Measurements from ENCODE around the gene ANXA3.
A peak's percentile ranks its signal among the peaks of the same experiment; 100 is the strongest.
"Not testable (repeated sequence)": the region's sequence is repeated elsewhere in the genome, so short reads cannot be mapped to it uniquely, and the experiment has no call there.

ANXA3 gene

DNA sequence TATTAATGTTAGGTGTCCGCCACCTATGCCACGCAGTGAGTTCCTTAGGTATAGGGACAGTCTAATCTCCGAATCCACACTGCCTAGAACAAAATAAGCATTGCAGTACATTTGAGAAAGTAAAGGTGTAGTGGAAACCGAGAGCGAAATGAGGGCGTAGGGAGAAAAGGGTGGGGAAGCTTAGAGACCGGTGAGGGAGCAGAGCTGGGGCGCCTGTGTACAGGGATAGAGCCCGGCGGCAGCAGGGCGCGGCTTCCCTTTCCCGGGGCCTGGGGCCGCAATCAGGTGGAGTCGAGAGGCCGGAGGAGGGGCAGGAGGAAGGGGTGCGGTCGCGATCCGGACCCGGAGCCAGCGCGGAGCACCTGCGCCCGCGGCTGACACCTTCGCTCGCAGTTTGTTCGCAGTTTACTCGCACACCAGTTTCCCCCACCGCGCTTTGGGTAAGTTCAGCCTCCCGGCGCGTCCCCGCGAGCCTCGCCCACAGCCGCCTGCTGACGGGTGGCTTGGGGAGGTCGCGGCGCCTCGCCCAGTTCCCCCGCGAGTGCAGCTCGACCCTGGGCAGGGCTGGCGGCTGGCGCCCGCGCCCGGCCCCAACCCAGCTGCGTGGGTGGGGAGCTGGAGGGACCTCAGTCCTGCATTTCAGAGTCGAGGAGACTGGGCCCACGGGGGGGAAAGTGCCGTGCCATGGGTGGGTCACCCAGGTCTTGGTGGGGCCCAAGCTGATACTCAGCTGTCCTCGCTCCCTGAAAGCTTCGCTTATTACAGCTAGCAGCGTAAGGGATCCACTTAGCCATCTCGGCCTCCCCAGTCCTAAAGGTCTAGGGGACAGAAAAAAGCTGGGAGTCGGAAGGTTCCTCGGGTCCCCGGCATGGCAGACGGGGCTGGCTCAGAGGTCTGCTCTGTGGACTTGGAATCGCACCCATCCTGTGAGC, at the start of gene ANXA3:
TSS of gene ANXA3 (plus strand) at position 351 of the 932 bp plus-strand sequence. CDS start 2,704 bp downstream, outside the sequence.
- DNase-seq (ENCODE audit: low spot score): peak; percentile 71

DNA sequence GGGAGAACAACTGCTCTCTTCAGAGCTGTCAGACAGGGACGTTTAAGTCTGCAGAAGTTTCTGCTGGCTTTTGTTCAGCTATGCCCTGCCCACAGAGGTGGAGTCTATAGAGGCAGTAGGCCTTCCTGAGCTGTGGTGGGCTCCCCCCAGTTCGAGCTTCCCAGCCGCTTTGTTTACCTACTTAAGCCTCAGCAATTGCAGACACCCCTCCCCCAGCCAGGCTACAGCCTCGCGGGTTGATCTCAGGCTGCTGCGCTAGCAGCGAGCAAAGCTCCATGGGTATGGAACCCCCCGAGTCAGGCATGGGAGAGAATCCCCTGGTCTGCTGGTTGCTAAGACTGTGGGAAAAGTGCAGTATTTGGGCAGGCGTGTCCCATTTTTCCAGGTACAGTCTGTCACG, 45.3 kb upstream of the ANXA3 start:
- DNase-seq (ENCODE audit: low spot score): not testable (repeated sequence)

DNA sequence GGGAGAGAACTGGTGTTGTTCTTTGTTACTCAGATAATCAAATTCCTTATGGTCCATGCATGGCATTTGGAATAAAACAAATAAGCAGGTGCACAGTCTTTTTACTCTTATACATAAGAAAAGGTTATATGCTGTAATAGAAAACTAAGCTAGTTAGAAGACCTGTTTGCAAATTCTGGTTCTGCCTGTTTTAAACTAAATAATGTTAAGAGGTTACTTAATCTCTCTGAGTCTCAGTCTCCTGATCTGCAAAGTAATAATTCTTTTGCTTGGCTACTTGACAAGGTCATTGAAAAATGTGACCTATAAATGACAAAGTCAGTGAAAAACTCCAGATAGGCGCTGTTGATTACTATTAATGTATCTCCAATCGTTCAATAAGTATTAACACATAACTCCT, 42.5 kb upstream of the ANXA3 start:
- DNase-seq (ENCODE audit: low spot score): no peak

- no peak for DNase-seq (ENCODE audit: low spot score)
Observed at GRCh38 chr4:78510108-78510507, 41.5 kb upstream of the ANXA3 start.

DNA sequence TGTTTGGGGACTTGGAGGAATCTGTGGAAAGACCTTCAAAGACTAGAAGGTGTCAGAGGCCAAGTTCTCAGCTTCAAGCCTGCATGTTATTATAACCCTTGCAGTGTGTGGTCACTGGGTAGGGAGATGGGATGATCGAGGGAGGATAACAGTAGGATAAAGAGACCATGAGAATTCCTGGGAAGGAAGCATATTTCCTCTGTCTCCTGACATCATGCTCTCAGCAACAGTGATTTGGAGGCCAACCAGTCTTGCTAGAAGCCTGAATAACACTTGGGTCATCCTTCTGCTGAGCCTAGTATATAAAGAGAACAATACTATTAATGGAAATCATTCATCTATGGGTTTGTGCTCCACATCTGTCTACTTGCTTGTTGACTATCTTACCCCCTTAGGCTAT, 40.9 kb upstream of the ANXA3 start:
- no peak for DNase-seq (ENCODE audit: low spot score)

GRCh38 chr4:78512357-78512920, 39.1 kb upstream of the ANXA3 start:
- DNase-seq (ENCODE audit: low spot score): no peak

DNA sequence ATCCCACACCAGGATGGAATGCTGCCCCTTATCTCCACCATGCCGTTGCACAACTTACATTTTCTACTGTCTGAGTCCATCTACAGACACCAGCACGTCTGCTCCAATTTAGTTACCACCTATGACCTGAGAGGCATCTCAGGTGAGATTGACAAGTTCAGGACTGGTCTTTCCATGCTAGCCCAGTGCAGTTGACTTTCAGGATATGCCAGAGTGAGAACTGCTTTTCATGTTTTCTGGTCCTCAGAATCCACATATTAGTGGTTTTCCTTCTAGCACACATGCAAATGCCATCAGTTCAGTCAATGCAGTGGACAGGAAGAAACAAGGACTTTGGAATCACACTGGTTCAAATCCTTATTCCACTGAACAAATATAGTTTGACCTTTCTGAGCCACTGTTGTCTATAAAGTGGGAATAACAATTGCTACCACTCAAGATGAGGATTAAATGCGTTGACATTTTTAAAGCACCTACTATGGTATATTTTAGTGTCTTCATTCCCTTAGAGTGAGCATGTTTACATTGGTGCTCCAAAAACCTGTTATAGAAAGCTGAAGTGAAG, 38.1 kb upstream of the ANXA3 start:
- no peak for DNase-seq (ENCODE audit: low spot score)

DNA sequence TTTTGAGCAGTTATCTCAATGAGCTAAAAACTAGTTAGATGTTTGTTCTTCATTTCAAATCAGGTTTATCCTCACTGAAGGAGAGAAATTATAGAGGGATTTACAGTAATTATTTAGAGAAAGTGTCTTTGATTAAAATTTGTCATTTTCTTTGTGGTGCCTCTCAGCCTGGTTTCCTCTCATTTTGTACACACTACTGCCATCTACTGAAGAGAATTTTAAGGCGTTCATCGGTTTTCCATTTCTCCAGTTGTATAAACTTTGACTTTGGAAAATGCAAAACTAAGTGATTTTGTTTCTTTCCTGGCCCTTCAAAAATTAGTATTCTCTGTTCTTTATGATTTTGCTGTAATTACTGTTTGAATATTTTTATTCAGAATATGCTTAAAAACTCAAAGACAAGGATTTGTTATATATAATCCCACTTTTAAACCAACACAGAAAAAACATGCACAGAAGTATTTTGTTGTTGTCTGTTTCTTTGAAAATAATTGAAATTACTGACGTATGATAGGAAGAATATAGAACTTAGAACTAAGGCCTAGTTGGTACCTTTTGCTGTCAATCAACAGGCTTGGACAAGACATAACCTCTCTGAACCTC, 34.4 kb upstream of the ANXA3 start:
- no peak for DNase-seq (ENCODE audit: low spot score)

GRCh38 chr4:78518561-78518960, 33.0 kb upstream of the ANXA3 start:
- DNase-seq (ENCODE audit: low spot score): no peak

DNA sequence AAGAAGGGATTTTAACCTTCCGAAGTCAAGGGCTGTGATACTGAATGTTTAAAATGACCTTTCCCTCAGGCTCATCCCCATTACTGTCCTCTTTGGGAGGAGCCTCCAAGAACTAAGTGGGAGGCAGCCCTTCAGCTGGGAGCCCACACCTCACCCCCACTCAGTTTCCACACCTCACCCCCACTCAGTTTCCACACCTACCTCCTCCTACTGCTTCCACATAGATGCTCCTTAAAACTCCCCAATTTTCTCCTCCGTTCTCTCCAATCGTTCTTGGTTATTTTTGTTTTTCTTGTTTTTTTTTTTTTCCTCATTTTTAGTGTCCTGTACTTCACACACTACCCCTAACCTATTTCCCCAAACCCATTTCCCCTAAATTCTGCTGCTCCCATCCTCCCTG, 31.6 kb upstream of the ANXA3 start:
- DNase-seq (ENCODE audit: low spot score): no peak

DNA sequence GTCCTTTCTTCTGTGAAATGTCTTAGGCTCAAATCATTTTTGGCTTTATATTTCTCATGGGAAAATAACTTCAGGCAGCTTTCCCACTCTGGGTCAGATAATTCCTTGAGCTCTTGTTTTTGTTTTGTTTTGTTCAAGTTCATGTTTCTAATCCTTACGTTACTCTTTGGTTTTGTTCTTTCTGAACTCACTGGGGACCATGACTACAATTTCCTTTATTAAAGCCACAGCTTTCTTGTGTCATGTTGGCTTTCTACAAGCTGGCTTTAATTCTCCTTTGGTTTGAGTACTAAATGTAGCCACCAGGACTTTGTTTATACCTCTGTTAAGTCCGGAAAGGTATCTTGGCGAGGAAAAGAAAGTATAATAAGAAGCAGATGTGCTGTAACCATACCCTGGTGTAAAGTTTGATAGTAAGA, 30.8 kb upstream of the ANXA3 start:
- DNase-seq (ENCODE audit: low spot score): no peak

GRCh38 chr4:78524009-78524408, 27.6 kb upstream of the ANXA3 start:
- no peak for DNase-seq (ENCODE audit: low spot score)

DNA sequence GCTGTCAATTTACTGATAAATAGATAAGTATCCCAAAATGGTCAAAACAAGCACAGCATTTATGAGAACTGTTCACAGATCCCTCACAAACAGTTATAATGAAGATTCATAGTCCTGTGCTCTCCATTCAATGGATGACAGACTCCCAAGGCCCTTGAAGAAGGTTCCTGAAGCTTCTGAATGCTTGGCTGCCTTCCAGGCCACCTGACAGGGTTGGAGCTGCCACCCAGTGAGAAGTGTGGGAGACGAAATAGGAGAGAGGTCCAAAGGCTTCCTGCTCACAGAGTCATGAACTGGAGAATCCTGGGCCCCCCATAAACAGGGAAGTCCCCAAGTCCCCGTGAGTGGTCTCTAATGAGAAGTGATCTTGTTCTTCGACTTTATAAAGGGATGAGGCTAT, 26.0 kb upstream of the ANXA3 start:
- no peak for DNase-seq (ENCODE audit: low spot score)

DNA sequence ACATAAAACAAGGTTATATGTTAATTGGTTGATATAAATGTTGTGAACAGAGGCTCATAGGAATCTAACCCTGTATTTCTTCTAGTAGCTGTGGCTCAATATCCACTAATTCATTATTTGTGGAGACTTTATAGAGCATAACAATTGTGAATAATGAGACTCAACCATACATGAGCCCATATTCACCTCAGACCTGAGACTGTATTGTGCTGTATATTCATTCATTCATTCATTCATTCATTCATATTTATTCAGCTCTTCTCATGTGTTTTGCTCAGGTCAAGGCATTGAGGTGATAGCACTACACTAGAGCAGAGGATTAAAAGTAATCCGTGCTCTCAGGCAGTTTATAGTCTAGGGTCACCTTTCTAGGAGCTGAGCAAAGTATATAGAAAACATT, 24.5 kb upstream of the ANXA3 start:
- no peak for DNase-seq (ENCODE audit: low spot score)

- DNase-seq (ENCODE audit: low spot score): no peak
Observed at GRCh38 chr4:78527555-78527954, 24.0 kb upstream of the ANXA3 start.

DNA sequence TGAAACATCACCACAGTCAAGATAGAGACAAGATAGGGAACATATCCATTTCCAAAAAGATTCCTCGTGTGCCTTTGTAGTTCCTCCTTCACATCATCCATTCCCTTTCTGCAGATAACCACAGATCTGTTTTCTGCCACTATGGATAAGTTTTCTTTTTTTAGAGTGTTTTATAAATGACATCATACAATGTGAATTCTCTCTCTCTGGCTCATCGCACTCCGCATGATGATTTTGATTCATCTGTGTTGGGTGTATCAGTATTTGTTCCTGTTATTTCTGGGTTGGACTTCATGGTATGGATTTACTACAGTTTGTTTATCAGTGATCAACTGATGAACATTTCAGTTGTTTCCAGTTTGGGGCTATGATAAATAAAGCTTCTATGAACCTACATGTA, 23.2 kb upstream of the ANXA3 start:
- no peak for DNase-seq (ENCODE audit: low spot score)

GRCh38 chr4:78529569-78530209, 21.9 kb upstream of the ANXA3 start:
- DNase-seq (ENCODE audit: low spot score): no peak

GRCh38 chr4:78532046-78532445, 19.5 kb upstream of the ANXA3 start:
- no peak for DNase-seq (ENCODE audit: low spot score)

DNA sequence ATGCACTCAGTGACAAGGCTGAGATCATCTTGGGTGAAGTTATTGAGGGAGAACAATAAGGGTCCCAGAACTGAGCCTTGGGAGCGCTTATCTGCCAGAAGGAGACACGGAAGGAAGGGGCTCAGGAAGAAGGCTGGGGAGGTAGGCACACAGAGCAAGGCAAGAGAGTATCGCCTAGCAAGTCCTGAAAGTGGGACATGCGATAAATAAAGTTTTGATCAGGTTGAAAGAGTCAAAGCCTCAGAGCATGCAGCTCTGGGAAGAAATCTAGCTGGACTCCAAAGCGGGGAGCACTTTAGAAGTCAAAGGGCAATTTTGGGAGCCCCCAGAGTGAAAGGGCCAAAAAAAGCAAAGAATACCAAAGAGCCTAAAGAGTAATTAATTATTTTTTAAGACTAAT, 17.7 kb upstream of the ANXA3 start:
- DNase-seq (ENCODE audit: low spot score): no peak

DNA sequence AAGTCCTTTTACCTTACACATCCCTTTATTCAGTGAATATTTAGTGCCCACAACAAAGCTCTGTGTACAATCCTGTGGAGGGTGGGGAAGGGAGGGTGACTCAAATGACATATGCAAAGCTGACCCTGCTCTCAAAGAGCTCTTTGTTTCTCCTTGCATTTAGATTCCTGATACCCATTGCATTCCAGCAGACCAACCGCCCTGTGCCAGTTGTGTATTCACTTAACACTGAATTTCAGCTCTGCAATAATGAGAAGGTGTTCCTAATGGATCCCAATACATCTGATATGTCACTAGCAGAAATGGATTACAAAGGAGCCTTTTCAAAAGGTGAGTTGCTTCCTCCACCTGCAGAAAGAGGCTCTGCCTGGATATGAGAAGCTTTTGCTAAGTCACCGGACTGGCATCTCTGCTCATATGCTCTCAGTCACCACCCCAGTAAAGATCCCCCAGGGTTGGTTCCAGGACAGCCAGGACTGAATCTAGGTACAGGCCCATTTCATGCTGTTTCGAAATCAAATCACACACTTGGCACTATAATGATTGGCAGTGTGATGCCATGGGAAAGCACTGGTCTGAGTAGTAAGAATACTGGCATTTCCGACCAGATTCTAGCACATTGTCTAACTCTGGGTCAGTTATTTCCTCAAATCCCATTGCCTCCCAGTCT, 17.1 kb upstream of the ANXA3 start:
- DNase-seq (ENCODE audit: low spot score): no peak

DNA sequence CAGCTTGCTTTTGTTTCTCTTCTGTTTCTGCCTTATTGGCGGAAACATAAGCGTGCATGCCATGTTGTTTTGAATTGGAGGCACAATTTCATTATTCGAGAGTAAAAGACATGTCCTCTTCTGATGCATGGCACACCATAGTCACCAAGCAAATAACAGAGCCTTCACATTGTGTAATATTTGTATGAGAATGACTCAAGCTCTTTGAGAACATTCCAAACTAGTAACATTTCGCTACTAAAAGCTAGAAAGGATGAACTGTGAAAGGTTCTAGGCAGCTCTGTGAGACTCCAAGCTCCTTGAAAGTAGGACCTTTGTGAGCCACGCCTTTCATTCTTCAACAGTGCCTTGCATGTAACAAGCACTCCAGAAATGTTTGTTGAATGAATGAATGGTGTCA, 9.2 kb upstream of the ANXA3 start:
- DNase-seq (ENCODE audit: low spot score): no peak
